Mucosa of stomach (tissue), 1 donor: ENCODE results near the gene COPS2.
"Not testable (repeated sequence)": the region's sequence is repeated elsewhere in the genome, so short reads cannot be mapped to it uniquely, and the experiment has no call there.

Experiments used
- H3K27me3 ChIP-seq: one replicate; pipeline ENCODE4 v1.7.0; 2013; ENCODE audit warnings: mild to moderate bottlenecking, low read length; ENCODE audit not compliant: control insufficient read depth, insufficient read depth
- H3K36me3 ChIP-seq: one replicate; pipeline ENCODE4 v1.7.0; 2013; ENCODE audit warnings: low read length; ENCODE audit not compliant: control insufficient read depth, insufficient read depth
- H3K4me1 ChIP-seq: one replicate; pipeline ENCODE4 v1.7.0; 2013; ENCODE audit warnings: mild to moderate bottlenecking, low read length; ENCODE audit not compliant: control insufficient read depth, insufficient read depth
- H3K4me3 ChIP-seq: one replicate; pipeline ENCODE4 v1.7.0; 2013; ENCODE audit warnings: low read length
- H3K9ac ChIP-seq: one replicate; pipeline ENCODE4 v1.7.0; 2013; ENCODE audit warnings: mild to moderate bottlenecking, low read length, moderate library complexity
- H3K9me3 ChIP-seq: one replicate; pipeline ENCODE4 v1.7.0; 2013; ENCODE audit warnings: mild to moderate bottlenecking, low read length, moderate library complexity; ENCODE audit not compliant: control insufficient read depth
- donor health status: Pancreatic carcinoma.

Gene COPS2

DNA sequence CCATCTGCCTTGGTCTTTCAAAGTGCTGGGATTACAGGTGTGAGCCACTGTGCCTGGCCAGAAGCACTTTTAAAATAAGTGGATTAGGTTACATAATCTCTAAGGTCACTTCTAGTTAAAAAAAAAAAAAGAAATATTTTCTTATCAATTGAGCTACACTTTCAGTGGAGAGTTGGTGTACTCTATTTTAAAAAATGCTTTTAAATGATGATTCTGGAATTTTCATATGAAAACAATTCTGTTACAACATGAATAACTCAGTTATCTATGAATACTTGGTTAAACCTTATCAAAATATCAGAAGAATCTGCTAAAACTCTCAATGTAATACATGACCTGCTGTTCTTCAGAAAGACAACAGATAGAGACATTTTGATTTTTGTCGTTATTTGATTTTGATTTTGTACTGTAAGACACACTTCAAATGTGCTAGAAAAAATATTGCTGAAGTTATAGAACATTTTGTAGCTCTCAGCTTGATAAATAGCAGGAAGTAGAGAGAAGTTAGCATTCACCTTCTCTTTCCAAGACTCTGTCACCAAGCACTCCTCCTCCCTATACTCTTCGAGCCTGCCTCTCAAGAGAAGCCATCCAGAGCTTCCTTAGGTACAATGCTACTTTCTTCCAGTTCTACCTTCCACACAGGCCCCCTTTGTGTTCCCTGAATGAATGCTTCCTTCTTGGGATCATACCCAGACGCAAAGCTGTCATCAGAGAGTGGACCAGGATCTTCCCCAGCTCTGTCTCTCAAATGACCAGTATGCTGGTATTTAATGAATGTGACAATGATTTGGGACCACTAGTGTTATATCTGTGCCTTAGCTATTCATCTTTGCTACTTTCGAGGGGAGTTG is 61.9 kb downstream of the COPS2 start:
- Histone ChIP-seq H3K9me3 (no peaks in the 10 kb centered on the region), H3K4me1 (peaks cover 7% of the 10 kb centered on the region), H3K4me3 (no peak overlapping the region), H3K36me3 (no peaks in the 10 kb centered on the region), H3K9ac (no peak overlapping the region), H3K27me3 (no peaks in the 10 kb centered on the region)

DNA sequence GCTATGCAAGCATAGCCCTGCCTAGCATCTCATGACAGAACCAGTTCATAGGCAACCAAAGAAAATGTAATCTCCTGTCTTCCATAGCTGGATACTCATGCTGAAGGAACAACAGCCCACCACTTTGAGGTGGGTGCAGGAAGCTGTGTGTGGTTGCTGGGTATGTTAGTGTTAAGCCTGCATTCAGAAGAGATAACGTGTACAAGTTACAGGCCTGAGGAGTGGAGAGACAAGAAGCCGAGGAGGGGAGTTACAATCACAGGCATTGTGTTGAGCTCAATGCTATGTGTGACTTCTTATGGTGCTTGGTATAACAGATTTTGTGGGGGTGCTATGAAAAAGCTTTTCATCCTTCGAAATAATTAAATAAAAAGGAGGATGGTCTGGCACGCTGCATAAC is 66.4 kb downstream of the COPS2 start:
- Histone ChIP-seq H3K4me1 (no peaks in the 10 kb centered on the region), H3K9ac (no peak overlapping the region), H3K36me3 (no peaks in the 10 kb centered on the region), H3K27me3 (no peaks in the 10 kb centered on the region), H3K9me3 (no peaks in the 10 kb centered on the region), H3K4me3 (no peak overlapping the region)

DNA sequence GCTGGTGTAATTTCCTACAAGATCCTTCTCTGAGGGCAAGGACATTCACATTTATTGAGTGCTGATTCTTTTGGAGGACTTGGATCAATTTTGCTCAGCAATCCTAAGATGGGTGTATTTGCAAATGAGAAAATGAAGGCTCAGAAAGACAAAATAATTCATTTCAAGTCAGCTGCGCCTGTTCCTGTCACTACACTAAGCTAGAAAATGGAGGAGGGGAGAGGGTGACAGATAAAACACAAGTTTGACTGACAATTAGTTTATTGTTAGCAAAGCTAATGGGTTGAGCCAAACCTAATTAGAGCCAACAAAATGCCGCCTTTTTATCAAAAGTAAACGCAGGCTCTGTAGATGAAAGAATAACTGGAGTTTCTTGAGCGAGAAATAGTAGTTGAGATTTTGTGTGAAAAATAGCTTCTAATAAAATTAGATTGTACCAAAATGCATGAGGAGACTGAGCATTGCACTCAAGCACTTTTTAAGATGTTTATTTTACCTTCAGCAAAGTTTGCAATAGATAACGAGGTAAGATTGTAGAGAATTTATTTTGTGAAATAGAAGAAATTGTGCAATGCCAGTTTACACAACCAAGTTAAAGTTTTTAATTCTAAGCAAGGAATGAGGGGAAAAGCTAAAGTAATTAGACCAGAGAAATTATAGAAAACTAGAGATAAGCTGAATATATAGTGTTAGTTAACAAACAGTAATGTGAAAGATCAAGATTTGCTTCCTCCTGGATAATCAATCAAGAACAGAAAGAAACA is 69.5 kb downstream of the COPS2 start:
- Histone ChIP-seq H3K9ac (no peak overlapping the region), H3K27me3 (no peaks in the 10 kb centered on the region), H3K36me3 (no peaks in the 10 kb centered on the region), H3K4me1 (no peaks in the 10 kb centered on the region), H3K4me3 (no peak overlapping the region), H3K9me3 (no peaks in the 10 kb centered on the region)

DNA sequence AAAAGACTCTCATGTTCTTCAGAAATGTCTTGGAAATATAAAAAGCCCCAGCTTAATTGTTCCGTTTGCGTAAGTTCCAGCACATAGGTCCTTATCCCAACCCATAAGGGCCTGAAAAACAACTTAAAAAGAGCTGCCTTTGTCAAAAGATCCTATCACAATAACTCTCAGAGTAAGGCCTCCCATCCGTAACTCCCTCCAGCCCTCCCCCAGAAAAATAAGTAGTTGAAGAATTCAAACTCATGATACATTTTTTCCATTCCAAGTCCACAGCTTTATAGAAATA is 71.2 kb downstream of the COPS2 start:
- H3K9me3 ChIP-seq, result no peaks in the 10 kb centered on the region
- no peaks in the 10 kb centered on the region for H3K36me3 ChIP-seq
- H3K4me3 ChIP-seq, result no peak overlapping the region
- no peak overlapping the region for H3K9ac ChIP-seq
- no peaks in the 10 kb centered on the region for H3K27me3 ChIP-seq
- no peaks in the 10 kb centered on the region for H3K4me1 ChIP-seq

DNA sequence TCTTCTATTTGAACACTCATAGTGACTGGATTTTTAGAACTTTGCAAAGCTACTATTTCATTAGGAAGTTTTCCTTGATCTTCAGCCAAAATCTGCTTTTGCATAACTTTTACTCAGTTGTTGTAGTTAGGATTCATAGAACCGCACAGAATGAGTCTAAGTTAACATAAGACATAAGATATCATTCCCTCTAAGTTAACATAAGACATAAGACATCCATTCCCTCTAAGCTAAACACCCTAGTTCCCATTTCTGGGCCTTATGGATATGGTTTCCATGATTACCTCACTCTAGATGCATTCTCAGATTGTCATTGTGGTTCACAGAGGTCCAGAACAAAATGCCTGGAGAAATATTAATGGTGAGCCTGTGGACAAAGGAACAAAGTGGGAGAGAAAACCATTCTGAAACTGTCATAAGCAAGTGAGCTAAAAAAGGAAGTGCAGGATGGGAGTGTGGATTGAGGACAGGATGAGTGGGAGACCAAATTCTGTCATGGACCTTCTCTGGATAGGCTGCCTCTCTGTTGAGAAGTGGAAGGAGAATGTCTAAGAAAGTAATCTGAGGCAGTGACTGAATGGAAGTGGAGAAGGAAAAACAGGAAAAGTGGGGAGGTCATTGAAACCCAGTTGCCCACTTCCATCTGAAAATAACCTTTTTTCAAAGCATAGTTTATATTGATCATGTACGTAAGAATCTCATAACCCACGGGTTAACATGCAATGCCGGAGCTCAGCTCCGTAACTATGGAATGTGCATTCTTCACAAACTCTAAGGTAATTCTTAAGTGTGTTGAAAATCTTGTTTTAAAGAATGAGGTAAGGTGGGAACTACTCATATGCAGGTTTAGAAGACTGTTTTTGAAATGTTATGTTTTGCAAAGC is 71.8 kb downstream of the COPS2 start:
- Histone ChIP-seq H3K4me1 (no peaks in the 10 kb centered on the region), H3K27me3 (no peaks in the 10 kb centered on the region), H3K36me3 (no peaks in the 10 kb centered on the region), H3K9ac (no peak overlapping the region), H3K4me3 (no peak overlapping the region), H3K9me3 (no peaks in the 10 kb centered on the region)

DNA sequence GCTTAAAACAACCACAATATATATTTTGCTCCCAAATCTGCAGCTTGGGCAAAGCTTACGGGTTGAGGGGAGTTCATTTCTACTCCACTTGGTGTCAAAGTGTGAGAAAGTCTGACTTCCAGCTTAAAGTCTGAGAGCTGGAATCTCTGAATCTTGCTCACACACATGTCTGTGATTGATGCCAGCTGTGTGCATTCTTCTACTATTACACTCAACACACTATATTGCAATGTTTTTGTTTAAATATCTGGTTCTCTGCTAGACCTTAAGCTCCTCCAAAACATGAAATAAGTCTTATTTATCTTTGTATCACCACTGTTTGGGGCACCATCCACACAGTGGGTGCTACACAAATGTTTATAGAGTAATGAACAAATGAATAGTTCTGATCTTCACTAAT is 72.4 kb downstream of the COPS2 start:
- H3K27me3 ChIP-seq, result no peaks in the 10 kb centered on the region
- no peak overlapping the region for H3K9ac ChIP-seq
- no peak overlapping the region for H3K4me3 ChIP-seq
- no peaks in the 10 kb centered on the region for H3K36me3 ChIP-seq
- H3K9me3 ChIP-seq, result no peaks in the 10 kb centered on the region
- H3K4me1 ChIP-seq, result no peaks in the 10 kb centered on the region

DNA sequence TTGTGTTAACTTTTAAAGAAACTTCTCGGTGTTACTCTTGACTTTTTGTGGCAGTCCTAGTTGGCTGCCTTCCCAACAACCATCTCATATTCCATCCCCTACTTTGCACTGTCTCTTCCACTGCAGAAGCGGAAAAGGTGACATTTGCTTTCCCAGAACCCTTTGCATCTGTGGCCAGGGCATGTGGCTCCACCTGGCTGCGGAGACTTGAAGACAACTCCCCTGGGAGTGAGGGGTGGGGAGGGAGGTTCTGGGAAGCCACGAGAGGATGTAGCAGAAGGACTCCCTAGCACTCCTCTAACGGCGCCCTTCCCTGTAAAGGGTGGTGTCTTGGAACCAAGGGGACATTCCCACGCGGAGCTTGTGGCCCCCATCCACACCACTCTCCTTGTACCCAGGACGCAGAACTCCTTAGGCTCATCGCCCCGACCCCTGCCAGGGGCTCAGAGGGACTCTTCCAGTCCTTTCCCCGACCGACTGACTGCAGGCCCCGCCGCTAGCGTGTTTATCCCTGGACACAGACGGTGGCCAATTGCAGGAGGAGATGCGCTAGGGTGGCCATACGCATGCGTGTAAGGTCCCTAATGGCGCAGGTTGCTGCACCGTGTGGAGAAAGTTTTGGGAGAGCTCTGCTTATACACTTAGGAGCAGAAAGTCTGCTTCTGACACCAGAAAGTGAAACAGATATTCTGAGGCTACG is 75.9 kb downstream of the COPS2 start:
- H3K36me3 ChIP-seq, result no peaks in the 10 kb centered on the region
- H3K4me3 ChIP-seq, result no peak overlapping the region
- H3K4me1 ChIP-seq, result peaks cover 6% of the 10 kb centered on the region
- no peaks in the 10 kb centered on the region for H3K9me3 ChIP-seq
- no peak overlapping the region for H3K9ac ChIP-seq
- no peaks in the 10 kb centered on the region for H3K27me3 ChIP-seq

DNA sequence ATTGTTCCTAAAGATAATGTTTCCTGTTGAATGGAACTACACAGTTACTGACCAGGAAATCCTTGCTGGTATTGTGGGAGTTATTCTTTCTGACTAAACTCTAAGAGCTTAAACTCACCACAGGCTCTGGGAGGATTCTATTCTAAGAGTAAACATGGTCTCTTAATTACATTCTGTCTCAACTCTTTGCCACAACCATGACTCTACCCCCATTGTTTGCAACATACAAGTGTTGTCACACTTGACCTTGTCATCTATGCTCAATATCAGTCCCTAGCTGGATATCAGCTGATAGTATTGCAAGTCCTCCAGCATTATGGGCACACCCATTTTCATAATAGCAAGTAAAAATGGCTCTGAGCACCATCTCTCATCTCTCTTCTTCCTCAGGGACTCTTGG is 79.5 kb downstream of the COPS2 start:
- Histone ChIP-seq H3K4me1 (peaks cover 6% of the 10 kb centered on the region), H3K27me3 (no peaks in the 10 kb centered on the region), H3K9ac (no peak overlapping the region), H3K36me3 (no peaks in the 10 kb centered on the region), H3K4me3 (no peak overlapping the region), H3K9me3 (no peaks in the 10 kb centered on the region)

DNA sequence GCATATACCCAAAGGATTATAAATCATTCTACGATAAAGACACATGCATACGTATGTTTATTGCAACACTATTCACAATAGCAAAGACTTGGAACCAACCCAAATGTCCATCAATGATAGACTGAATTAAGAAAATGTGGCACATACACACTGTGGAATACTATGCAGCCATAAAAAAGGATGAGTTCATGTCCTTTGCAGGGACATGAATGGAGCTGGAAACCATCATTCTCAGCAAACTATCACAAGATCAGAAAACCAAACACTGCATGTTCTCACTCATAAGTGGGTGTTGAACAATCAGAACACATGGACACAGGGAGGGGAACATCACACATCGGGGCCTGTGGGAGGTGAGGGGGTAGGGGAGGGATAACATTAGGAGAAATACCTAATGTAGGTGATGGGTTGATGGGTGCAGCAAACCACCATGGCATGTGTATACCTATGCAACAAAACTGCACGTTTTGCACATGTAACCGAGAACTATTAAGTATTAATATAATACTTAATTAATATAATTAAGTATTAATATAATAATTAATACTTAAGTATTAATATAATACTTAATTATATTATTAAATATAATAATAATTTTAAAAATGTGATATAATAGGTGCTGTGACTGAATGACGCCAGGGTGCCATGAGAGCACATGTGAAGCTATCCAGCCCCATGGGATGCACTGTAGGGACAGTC is 80.7 kb downstream of the COPS2 start:
- not testable (repeated sequence) for H3K4me3 ChIP-seq, H3K9me3 ChIP-seq, H3K9ac ChIP-seq, H3K36me3 ChIP-seq, H3K4me1 ChIP-seq, H3K27me3 ChIP-seq
